Activated CD4-positive, alpha-beta T cell treated with anti-CD3 and anti-CD28 coated beads, Interleukin-2, Interleukin-4, amounts not matched to agents 100 ng/mL and 50 ng/mL, durations not matched to agents 16 hours and 8 hours (primary cell): ENCODE results near the gene EXOSC3.
"Not testable (repeated sequence)": the region's sequence is repeated elsewhere in the genome, so short reads cannot be mapped to it uniquely, and the experiment has no call there.

ENCODE experiments used
- DNase-seq: peaks from one replicate; pipeline ENCODE4 v3.0.0-alpha.2; 2020; ENCODE audit warnings: low spot score

The EXOSC3 gene

DNA sequence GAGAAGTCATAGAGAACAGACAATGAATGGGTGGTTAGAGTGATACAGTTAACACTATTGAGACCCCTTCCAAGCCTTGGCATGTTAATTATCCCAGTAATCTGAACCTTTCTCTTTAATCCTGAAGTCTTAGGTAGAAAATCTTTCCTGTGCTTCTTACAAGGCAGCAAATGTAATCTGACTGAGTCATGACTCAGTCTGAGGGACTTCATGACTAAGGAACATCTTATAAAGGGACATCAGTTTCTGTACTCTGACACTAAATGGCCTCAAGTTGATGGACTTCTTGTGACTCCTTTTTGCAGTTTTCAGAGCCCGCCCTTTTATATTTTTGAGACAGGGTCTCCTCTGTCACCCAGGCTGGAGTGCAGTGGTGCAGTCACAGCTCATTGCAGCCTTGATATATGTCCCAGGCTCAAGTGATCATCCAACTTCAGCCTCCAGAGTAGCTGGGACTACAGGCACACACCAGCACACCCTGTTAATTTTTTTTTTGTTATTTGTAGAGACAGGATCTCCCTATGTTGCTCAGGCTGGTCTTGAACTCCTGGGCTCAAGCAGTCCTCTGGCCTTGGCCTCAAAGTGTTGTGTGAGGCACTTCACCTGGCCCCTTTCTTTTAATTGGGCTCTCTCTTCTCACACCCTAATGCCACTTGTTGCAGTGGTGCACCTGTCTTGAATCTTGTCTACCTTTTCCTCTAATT lies 9.5 kb downstream of the EXOSC3 start:
- DNase-seq, result no peak

DNA sequence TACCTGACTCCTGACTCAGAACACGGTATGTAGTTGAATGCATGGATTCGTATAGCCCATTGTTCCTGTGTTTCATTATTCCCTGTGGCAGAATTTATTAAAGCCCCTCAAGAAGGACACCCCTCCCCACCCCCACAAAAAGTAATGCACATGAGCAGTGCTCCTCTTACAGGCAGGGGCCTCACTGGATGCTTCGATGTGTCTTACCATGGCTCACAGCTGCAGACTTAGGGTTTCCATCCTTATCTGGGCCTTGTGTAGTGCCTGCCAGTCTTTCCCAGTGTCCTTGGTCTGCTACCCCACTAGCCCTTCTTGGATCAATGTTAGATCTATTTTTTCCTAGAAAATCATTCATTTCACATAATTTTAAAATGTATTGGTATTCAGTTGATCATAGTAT lies 14.9 kb downstream of the EXOSC3 start:
- no peak for DNase-seq

DNA sequence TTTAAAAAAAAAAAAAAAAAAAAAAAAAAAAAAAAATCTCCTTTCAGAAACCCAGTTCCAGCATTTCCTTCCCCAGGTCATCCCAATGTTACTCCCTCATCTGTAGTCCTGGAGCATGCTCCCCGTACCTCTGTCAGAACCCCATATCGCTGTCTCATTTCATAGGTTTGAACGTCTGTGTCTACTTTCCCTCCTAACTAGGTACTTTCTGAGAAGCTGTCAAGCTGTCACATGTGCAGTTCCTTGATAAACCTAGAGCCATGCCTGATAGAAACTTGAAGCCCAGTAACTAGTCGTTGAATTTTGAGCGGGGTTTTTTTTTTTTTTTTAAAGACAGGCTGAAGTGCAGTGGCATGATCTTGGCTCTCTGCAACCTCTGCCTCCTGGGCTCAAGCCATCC lies 15.6 kb downstream of the EXOSC3 start:
- DNase-seq, result no peak

DNA sequence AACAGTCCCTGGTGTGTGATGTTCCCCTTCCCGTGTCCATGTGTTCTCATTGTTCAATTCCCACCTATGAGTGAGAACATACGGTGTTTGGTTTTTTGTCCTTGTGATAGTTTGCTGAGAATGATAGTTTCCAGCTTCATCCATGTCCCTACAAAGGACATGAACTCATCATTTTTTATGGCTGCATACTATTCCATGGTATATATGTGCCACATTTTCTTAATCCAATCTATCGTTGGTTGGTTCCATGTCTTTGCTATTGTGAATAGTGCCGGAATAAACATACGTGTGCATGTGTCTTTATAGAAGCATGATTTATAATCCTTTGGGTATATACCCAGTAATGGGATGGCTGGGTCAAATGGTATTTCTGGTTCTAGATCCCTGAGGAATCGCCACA lies 19.6 kb downstream of the EXOSC3 start:
- not testable (repeated sequence) for DNase-seq

DNA sequence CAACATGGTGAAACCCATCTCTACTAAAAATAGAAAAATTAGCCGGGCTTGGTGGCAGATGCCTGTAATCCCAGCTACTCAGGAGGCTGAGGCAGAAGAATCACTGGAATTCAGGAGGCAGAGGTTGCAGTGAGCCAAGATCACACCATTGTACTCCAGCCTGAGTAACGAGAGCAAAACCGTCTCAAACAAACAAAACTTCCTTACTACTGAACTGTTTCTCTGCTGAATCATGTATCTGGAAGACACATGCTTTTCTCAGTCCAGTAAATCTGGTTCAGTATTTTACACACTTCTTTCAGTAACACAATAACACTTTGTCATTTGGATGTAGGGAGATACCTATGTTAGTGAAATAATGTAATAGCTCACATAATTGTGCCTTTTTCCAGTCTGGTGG lies 23.4 kb downstream of the EXOSC3 start:
- no peak for DNase-seq

DNA sequence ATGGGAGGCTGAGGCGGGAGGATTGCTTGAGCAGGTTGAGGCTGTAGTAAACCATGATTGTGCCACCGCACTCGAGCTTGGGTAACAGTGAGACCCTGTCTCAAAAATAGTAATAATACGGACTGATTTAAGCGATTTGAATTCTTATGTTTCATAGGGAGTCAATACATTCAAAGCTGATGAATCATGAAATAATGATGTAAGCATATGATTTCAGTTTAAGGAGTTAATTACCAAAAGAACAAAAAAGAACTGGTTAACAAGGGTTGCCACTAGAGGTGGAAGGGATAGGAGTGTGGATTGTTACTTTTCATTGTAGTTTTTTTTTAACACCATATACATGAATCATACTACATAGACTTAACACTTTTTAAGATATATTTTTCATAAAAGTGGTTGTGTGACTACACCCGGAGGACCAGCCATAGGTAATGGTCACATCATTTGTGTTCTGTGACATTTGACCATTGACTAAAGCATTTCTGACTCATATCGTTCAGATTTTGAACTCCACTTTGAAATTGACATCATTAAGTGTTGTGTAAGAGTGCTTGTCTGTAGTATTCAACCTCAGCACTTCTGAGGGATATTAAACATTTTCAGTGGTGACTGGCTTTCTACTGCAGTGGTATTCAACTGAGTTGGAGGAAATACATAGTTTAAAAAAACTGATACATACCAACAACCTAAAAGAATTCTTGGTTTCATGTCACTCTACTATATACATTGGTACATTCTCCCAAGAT lies 24.3 kb downstream of the EXOSC3 start:
- DNase-seq, result no peak

DNA sequence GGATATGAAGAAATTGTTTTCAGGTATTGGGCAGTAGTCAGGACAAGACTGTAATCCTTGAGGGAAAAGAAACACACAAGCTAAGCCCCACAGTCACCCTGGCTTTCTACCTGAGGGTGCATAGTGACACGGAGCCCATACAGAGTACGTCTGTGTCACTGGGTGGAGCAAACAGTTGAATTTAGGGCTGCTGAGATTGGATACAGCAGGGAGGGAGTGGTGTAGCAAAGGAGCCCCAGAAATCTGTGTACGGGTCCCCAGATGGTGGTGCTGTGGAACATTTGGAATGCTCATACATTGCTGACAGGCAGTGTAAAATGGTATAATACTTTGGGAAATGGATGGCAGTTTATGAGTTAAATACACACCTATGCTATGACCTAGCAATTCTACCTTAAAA lies 26.1 kb downstream of the EXOSC3 start:
- DNase-seq, result no peak

DNA sequence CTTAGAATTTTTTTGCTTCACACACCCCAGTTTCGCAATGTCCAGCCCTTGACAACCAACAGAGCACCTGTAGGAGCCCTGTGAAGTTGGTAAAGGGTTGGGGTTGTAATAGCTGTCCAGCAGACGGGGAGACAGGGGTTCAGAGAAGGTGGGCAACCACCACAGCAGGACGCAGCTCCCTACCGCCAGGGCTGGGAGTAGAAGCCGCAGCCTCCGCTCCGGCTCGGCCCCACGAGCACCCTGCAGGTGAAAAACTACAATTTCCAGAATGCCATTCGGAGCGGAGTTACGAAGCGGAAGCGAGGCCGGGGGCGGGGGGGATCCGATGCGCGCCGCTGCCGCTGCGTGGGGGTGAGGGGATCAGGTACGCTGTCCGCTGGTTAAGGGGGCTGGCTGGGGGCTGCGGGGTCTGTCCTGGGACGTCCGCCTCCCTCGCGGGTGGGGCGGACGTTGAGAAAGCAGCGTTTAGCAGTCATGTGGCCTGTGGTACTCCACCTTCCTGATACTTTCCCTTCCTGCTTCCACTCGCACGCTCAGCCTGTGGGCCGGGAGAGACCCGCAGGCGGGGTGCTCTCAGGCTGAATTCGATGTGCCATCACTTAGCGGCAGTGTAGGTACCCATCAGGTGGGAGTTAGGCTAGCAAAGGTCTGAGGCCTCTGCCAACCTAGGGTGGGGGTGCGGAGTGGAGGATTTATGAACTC lies 31.2 kb downstream of the EXOSC3 start, which contains the start of gene TRMT10B:
Gene TRMT10B, plus strand, starts transcription at position 317 of the 702 bp plus-strand sequence. CDS start 8,127 bp downstream, outside the sequence.
- DNase-seq, result peak; percentile 81

DNA sequence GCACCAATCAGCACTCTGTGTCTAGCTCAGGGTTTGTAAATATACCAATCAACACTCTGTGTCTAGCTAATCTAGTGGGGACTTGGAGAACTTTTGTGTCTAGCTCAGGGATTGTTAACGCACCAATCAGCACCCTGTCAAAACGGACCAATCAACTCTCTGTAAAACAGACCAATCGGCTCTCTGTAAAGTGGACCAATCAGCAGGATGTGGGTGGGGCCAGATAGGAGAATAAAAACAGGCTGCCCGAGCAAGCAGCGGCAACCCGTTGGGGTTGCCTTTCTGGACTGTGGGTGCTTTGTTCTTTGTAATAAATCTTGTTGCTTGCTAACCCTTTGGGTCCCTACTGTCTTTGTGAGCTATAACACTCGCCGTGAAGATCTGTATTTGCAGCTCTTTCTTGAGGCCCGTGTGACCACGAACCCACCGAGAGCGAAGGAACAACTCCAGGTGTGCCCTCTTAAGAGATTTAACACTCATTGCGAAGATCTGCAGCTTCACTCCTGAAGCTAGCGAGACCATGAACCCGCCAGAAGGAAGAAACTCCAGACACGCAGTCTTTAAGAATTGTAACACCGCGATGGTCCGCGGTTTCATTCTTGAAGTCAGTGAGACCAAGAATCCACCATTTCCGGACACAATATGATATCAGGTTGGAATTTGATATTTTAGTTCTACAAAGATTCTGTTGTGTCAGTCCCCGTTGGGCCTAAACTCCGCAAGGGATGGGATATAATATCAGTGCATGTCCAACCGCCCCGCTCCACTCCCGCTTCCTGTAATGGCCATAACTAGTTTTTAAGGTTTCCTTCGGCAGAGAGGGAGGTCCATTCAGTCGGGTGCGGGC lies 32.0 kb downstream of the EXOSC3 start:
- DNase-seq, result no peak

DNA sequence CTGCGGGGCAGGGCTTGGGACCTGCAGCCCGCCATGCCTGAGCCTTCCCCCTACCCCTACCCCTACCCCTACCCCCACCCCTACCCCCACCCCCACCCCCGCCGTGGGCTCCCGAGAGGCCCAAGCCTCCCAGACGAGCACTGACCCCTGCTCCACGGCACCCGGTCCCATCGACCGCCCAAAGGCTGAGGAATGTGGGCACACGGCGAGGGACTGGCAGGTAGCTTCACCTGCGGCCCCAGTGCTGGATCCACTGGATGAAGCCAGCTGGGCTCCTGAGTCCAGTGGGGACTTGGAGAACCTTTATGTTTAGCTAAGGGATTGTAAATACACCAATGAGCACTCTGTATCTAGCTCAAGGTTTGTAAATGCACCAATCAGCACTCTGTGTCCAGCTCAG lies 32.8 kb downstream of the EXOSC3 start:
- not testable (repeated sequence) for DNase-seq

DNA sequence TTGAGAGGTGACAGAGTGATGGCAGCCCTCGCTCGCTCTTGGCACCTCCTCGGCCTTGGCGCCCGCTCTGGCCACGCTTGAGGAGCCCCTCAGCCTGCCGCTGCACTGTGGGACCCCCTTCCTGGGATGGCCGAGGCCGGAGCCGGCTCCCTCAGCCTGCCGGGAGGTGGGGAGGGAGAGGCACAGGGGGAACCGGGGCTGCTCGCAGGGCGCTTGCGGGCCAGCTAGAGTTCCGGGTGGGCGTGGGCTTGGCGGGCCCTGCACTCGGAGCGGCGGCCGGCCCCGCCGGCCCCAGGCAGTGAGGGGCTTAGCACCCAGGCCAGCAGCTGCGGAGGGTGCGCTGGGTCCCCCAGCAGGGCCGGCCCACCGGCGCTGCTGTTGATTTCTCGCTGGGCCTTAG lies 33.2 kb downstream of the EXOSC3 start:
- not testable (repeated sequence) for DNase-seq

DNA sequence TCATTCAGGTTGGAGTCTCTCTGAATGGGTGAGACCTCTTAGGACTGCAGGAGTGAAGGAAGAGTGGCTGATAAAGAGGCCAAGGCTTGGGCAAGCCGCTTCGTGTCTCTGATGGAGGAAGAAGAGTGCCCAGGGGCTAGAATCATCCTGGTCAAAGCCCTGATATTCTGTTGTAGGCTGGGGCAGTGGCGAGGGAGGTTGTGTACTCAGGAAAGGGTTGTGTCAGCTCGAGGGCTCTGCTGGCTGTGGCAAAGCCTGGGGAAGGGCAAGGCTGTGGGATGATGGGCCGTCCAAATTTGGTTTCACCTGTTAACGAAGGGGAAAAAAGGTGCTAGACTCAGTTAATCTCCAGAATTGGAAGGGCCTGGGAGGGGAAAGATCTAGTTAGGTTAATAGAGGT lies 33.7 kb downstream of the EXOSC3 start:
- DNase-seq, result no peak

DNA sequence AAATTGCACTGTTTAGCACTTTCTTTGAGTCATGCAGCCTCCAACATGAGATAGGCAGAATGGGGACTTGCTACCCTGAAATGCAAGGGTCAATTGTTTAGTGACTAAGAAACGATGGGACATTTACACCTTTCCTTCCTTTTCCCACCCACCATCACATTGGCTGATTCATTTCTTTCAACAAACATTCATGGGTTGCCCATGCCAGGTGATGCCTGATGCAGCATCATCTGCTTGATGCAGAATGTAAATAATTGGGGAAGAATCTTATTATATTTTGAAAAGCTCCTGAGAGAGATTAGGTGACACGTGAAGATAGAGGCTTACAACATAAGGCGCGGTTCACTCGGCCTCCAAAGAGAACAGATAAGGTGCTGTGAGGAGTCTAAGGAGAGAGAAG lies 35.7 kb downstream of the EXOSC3 start:
- no peak for DNase-seq

DNA sequence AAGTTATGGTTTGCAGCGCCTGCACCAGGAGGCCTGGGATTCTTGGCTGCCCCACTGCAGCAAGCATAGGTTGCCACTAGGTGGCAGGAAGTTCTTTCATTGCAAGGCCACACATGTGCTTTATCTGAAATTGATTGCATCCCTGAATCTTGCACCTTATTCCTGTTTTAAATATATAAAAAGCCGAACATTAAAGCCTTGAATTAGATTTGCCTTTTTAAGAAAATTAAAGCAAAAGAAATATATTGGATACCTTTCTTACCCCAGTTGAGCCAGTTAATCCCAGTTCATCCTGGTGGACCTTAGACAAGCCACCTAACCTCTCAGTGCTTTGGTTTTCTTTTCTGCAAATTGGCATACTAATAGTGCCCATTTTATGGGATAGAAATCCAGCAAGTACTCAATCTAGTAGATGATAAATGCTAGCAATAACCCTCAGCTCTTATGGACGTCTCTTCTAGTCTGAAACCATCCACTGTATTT lies 37.6 kb downstream of the EXOSC3 start:
- peak; percentile 66 for DNase-seq

DNA sequence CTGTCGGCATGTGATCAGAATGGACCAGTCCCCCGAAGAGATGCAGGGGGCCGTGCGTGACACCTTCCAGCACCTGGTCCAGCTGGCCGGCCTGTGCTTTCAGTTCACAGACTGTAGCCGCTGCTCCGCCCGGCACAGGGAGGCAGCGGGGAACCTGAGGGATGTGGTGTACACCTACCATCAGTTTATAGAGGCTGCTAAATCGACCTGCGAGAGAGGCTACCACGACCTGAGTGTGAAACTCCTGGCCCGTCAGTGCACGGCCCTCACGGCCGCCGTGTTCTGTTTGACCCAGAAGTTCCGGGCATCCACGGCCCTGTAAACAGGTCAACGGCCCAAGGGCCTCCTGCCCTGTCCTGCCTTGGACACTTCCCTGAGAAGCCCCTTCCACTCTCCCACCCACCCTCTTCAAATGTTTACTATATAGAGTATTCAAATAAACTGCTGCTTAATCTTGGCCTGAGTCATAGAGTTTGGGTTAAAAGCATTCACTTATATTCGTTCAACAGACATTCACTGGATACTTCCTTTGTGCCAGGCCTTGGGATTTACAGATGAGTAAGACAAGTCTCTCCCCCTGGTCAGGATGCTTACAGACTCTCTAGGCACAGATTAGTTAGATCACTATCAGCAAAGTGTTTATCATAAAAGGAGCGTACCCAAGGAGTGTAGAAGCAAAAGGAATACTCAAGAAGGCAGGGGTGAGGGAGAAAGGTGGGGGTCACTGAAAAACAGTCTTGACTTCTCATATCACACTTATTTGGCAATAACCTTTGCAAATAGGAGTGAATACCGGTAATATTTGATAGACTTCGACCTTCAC lies 38.2 kb downstream of the EXOSC3 start:
- no peak for DNase-seq

DNA sequence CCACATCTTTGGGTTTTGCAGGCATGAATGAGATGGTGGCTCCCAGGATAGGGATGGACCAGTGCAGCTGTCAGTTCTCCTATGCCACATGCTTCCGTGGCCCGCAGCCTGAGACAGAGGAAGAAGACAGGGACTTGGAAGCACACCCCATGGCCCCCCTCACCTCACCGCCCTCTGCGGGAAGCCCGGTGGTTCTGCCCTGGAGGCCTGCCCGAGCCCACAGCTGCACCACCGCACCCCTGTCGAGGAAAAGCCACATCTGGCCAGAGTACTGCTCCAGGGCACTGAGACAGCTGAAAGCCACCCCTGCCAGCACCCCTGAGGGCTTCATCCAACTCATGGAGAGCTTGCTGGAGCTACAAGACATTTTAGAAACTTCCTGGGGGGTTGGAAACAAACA lies 38.9 kb downstream of the EXOSC3 start:
- no peak for DNase-seq

DNA sequence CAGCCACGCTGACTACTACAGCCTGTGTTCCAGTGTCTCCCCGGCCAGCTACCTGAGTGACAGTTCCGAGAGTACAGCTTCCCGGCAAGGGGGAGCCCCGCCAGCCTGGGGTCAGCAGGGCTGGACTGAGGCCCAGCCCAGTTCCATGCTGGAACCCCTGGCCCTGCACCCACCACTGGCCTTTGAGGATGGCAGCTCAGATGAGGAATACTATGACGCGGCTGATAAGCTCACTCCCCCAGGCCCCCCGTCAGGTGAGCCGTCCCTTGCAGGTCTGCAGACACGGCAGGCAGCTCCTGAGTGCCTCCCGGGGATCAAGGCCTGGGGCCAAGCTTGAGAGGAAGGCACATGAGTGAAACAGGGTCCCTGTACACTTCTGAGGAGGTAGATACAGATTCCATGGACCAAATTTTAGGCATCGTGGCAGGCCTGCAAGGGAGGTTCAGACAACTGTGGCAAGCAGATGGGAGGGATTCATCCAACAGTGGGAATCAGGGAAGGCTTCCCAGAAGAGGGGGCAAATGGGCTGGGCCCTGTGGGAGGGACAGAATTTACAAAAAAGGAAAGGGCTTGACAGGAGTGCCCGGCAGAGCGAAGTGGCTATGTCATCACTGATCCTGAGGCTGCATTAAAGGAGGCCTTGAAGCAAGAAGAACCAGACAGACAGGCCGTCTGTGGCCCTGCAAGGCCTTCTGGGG lies 44.1 kb downstream of the EXOSC3 start:
- DNase-seq, result no peak

DNA sequence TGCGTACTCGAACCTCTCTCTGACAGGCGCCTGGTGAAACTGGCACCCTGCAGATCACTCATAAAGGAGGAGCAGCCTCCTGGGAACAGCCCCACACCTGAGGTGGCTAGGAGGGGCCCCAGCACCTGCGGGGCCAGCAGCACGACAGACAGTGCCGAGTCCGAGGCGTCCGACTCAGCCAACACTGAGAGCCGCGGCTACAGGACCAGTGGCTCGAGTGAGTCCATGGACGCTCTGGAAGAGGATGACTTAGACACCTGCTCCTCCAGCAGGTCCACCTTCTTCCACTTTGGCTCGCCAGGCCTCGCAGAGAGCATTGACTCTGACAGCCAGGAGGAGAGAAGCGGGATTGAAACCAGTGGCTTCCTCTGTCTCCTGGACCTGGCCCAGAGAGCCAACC lies 44.7 kb downstream of the EXOSC3 start:
- no peak for DNase-seq

DNA sequence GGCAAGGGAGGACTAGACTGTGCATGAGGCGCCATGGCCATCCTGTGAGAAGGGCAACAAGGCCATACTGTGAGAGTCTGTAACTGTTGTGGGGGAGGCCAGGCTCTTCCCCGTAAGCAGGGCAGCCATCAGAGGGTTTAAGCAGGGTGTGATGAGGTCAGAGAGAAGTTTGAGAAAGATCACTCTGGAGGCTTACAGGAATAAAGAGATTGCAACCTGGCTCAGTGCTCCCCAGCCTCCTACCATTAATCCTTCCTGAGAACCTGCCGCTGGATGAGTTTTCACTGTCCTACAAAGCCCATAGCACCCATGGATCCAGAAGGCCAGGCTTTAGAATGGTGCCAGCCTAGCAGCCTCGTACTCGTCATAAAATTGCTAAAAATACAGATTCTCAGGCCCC lies 45.6 kb downstream of the EXOSC3 start:
- no peak for DNase-seq

DNA sequence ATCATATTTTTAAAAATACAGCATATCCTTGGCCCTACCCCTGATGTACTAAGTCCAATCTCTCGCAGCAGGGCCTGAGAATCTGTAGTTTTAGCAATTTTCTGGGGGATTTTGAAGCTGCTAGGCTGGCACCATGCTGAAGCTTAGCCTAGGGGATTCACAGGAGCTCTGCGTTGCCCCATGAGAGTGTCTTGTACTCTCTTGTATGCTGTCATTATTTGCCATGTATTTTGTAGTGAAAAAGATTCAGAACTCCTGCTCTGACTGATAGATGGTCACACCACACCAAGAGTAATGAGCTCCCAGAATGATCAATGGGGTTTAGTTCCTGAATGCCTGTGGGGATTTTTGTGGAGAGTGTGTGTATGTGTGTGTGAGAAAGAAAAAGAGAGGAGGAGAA lies 51.9 kb downstream of the EXOSC3 start:
- no peak for DNase-seq
